Activated naive CD8-positive, alpha-beta T cell treated with anti-CD3 and anti-CD28 coated beads for 36 hours (primary cell): ENCODE measurements around the gene KAT7. TPM values are rescaled to one million over a fixed set of nuclear protein-coding genes. Genes with fewer than 3 reads are reported as not detected.

Source experiments
- DNase-seq: peaks from one replicate; pipeline ENCODE4 v3.0.0; 2021
- H3K27ac Mint-ChIP-seq: one replicate; pipeline ENCODE4 v1.8.0; 2022; ENCODE audit warnings: mild to moderate bottlenecking, moderate library complexity, mixed read lengths
- H3K27me3 Mint-ChIP-seq: one replicate; pipeline ENCODE4 v1.8.0; 2022; ENCODE audit warnings: mild to moderate bottlenecking, mixed read lengths
- H3K36me3 Mint-ChIP-seq: one replicate; pipeline ENCODE4 v1.8.0; 2021; ENCODE audit warnings: mild to moderate bottlenecking, mixed read lengths
- H3K4me1 Mint-ChIP-seq: one replicate; pipeline ENCODE4 v1.8.0; 2021; ENCODE audit warnings: mixed read lengths
- H3K4me3 Mint-ChIP-seq: one replicate; pipeline ENCODE4 v1.8.0; 2022; ENCODE audit warnings: mild to moderate bottlenecking, moderate library complexity, mixed read lengths
- H3K9me3 Mint-ChIP-seq: one replicate; pipeline ENCODE4 v1.8.0; 2022; ENCODE audit warnings: mixed read lengths
- total RNA-seq, 2 experiments: library from RNA; stranded (reverse); gene quantifications; one replicate each; pipeline ENCODE4 v1.2.3, GENCODE V29; 2021

The KAT7 gene
- 10 to 100 TPM; 65.9 to 67.2 TPM for total RNA-seq

GRCh38 chr17:49788478-49789242 is at the start of gene KAT7:
KAT7 (plus strand) TSS chr17:49788681; CDS start chr17:49788835, 154 bp downstream.
- peaks cover 38% of the 10 kb centered on the region for H3K36me3 Mint-ChIP-seq
- peak within 1 kb of the TSS; percentile 98 for H3K27ac Mint-ChIP-seq
- H3K4me1 Mint-ChIP-seq, result peaks cover 50% of the 10 kb centered on the region
- H3K27me3 Mint-ChIP-seq, result no peaks in the 10 kb centered on the region
- H3K4me3 Mint-ChIP-seq, result peak within 1 kb of the TSS; percentile 94
- peak; percentile 99 for DNase-seq
- no peaks in the 10 kb centered on the region for H3K9me3 Mint-ChIP-seq

DNA sequence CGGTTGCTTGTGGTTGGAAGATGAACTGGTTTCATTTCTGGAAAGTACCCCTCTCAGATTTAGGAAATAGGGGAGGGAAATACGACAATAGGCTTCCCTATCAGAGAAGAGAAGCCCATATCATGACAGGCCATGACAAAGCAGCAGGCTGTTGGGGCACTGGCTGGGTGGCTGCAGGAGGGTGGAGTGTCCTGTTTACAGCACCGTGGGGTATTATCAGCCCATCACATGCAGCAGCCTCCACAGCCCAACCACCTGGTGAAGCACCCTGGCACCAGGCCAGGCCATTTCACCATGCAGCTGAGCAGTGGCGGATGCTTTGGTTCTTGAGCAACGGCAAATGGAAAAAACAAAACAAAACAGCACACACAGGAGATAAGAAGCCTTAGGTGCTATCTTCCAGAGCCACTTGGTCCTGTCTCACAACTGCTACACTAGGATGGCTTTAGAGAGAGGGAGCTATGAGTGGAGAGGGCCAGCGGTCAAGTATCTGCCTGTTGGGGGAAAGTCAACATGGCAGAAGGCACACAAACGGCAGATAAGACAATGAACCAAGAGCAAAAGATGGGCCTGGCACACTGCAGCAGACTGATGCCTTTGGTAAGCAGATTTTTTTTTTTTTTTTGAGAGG is 48.7 kb upstream of the KAT7 start:
- peak; percentile 85 for DNase-seq
- H3K4me1 Mint-ChIP-seq, result peaks cover 70% of the 10 kb centered on the region
- no peaks in the 10 kb centered on the region for H3K9me3 Mint-ChIP-seq
- no peaks in the 10 kb centered on the region for H3K27me3 Mint-ChIP-seq
- H3K36me3 Mint-ChIP-seq, result peaks cover 13% of the 10 kb centered on the region
- peak overlapping the region; percentile 95 for H3K27ac Mint-ChIP-seq
- peak overlapping the region; percentile 72 for H3K4me3 Mint-ChIP-seq

GRCh38 chr17:49741009-49741691 is 47.3 kb upstream of the KAT7 start:
- peak overlapping the region; percentile 72 for H3K4me3 Mint-ChIP-seq
- H3K27ac Mint-ChIP-seq, result peak overlapping the region; percentile 95
- no peaks in the 10 kb centered on the region for H3K27me3 Mint-ChIP-seq
- H3K9me3 Mint-ChIP-seq, result no peaks in the 10 kb centered on the region
- peaks cover 23% of the 10 kb centered on the region for H3K36me3 Mint-ChIP-seq
- peaks cover 82% of the 10 kb centered on the region for H3K4me1 Mint-ChIP-seq
- no peak for DNase-seq

GRCh38 chr17:49741692-49742076 is 46.8 kb upstream of the KAT7 start:
- peaks cover 19% of the 10 kb centered on the region for H3K36me3 Mint-ChIP-seq
- no peaks in the 10 kb centered on the region for H3K27me3 Mint-ChIP-seq
- H3K9me3 Mint-ChIP-seq, result no peaks in the 10 kb centered on the region
- peaks cover 84% of the 10 kb centered on the region for H3K4me1 Mint-ChIP-seq
- H3K4me3 Mint-ChIP-seq, result peak overlapping the region; percentile 67
- peak overlapping the region; percentile 95 for H3K27ac Mint-ChIP-seq
- no peak for DNase-seq

DNA sequence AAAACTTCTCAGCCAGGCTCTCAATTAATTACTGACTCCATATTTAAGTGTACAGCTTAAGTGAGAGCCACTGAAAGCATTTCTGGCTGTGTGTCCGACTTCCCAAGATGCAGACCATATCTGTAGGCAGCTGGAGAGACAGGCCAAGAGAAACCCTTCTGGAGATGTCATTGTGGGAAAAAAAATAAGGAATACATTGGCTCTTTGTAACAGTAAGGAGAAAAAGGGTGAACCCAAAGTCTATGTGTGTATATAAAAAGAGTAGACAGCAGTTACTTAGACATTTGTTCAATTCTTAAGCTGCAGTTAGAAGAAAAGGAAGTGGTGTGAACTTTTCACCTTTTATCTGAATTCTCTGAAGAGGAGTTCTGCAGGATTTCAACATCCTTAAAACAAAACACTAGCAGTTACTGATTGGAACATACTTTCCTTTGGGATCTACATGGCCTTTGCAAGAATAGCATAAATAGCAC is 46.3 kb upstream of the KAT7 start:
- DNase-seq, result no peak
- H3K4me1 Mint-ChIP-seq, result peaks cover 84% of the 10 kb centered on the region
- peak overlapping the region; percentile 95 for H3K27ac Mint-ChIP-seq
- no peaks in the 10 kb centered on the region for H3K27me3 Mint-ChIP-seq
- peaks cover 17% of the 10 kb centered on the region for H3K36me3 Mint-ChIP-seq
- no peaks in the 10 kb centered on the region for H3K9me3 Mint-ChIP-seq
- H3K4me3 Mint-ChIP-seq, result peak overlapping the region; percentile 67

DNA sequence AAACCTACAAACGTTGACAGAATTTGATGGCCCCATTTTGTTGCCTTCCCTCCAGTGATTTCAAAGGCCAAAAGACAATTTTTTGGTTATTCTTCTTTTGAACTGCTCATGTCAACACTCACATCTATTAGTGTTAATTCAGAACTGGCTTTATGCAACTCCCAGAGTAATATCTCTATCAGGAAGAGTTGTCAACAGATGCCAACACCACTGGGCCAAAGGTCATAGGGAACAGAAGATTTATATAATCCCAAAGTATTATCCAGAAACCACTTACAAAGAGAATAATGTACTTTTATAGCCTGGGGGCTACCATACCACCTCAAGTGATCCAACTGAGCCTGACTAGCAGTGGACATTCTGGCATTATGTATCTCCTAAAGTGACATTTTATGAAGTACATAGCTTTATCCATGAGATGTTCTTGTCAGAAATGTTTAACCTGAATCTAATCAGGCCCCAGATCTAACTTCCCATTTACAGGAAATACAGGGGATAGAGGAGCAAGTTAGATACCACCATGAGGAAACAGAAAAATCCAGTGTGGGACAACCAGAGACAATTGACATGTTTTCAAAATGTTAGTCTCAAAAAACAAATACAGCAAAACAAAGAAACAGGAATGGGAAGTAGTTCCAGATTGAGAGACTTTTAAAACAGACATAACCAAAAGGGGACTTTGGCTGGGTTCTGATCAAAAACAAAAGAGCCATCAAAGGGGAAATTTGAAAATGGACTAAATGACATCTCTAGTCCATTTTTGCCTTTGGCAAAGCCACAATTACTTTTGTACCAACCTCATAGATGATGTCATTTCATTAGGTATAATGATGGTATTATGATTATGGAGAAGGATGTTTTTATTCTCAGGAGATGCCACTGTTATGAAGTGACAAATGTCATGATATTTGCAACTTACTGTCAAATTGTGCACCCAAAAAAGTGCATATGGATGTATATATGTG is 43.0 kb upstream of the KAT7 start:
- Mint-ChIP-seq H3K27ac (peak overlapping the region; percentile 97), H3K4me3 (peak overlapping the region; percentile 61), H3K36me3 (peaks cover 28% of the 10 kb centered on the region), H3K27me3 (no peaks in the 10 kb centered on the region), H3K9me3 (no peaks in the 10 kb centered on the region), H3K4me1 (peaks cover 84% of the 10 kb centered on the region)
- no peak for DNase-seq

GRCh38 chr17:49746791-49747490 is 41.5 kb upstream of the KAT7 start:
- Mint-ChIP-seq H3K9me3 (no peaks in the 10 kb centered on the region), H3K27ac (peak overlapping the region; percentile 97), H3K4me1 (peaks cover 69% of the 10 kb centered on the region), H3K36me3 (peaks cover 29% of the 10 kb centered on the region), H3K4me3 (peak overlapping the region; percentile 61), H3K27me3 (no peaks in the 10 kb centered on the region)
- no peak for DNase-seq

- Mint-ChIP-seq H3K27ac (peak overlapping the region; percentile 97), H3K36me3 (peaks cover 29% of the 10 kb centered on the region), H3K4me3 (no peak overlapping the region), H3K27me3 (no peaks in the 10 kb centered on the region), H3K4me1 (peaks cover 68% of the 10 kb centered on the region), H3K9me3 (no peaks in the 10 kb centered on the region)
- no peak for DNase-seq
These were observed 40.8 kb upstream of the KAT7 start for GRCh38 chr17:49747632-49748031.

- peaks cover 68% of the 10 kb centered on the region for H3K4me1 Mint-ChIP-seq
- H3K4me3 Mint-ChIP-seq, result peak overlapping the region; percentile 55
- peaks cover 27% of the 10 kb centered on the region for H3K36me3 Mint-ChIP-seq
- H3K27me3 Mint-ChIP-seq, result no peaks in the 10 kb centered on the region
- no peak for DNase-seq
- H3K27ac Mint-ChIP-seq, result peak overlapping the region; percentile 97
- H3K9me3 Mint-ChIP-seq, result no peaks in the 10 kb centered on the region
These were observed 40.3 kb upstream of the KAT7 start for GRCh38 chr17:49748223-49748622.

GRCh38 chr17:49748791-49749190 is 39.7 kb upstream of the KAT7 start:
- H3K9me3 Mint-ChIP-seq, result no peaks in the 10 kb centered on the region
- peak overlapping the region; percentile 55 for H3K4me3 Mint-ChIP-seq
- DNase-seq, result peak; percentile 66
- H3K4me1 Mint-ChIP-seq, result peaks cover 74% of the 10 kb centered on the region
- peak overlapping the region; percentile 97 for H3K27ac Mint-ChIP-seq
- H3K27me3 Mint-ChIP-seq, result no peaks in the 10 kb centered on the region
- H3K36me3 Mint-ChIP-seq, result peaks cover 27% of the 10 kb centered on the region

DNA sequence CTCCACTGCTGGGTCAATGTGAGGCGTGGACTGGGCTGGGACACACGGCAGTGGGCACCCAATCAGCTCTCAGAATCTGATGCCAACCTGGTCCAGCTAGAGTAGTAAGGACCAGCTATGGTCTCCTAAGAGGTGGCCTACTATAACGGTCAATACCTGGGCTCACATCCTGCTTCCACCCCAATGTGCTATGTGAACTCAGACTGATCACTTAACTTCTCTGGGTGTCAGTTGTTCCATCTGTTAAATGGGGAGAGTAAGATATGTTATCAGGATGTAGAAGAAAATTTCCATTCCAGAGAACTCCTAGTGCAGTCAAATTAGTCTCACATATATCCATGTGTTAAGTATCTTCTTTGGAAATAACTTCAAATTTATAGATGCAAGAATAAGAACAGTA is 38.8 kb upstream of the KAT7 start:
- Mint-ChIP-seq H3K9me3 (no peaks in the 10 kb centered on the region), H3K36me3 (peaks cover 27% of the 10 kb centered on the region), H3K4me3 (no peak overlapping the region), H3K27ac (peak overlapping the region; percentile 97), H3K27me3 (no peaks in the 10 kb centered on the region), H3K4me1 (peaks cover 77% of the 10 kb centered on the region)
- no peak for DNase-seq

DNA sequence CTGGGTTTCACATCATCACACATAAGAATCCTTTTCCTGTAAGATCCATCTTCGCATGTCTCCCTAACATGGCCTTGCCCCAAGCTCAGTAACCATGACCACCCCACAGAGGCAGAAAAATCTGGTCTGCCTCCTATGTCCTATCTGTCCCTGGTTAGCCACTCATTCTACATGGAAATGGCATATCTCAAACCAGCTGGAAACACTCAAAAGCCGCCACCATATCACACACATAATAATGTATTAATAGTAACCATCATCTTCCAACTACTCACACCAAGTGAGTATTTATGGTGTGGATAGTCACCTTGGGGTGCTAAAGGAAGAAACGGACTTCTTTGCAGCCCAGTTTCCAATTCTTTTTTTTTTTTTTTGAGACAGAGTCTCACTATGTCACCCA is 36.0 kb upstream of the KAT7 start:
- Mint-ChIP-seq H3K4me1 (peaks cover 75% of the 10 kb centered on the region), H3K36me3 (peaks cover 26% of the 10 kb centered on the region)
- DNase-seq, result no peak

GRCh38 chr17:49753959-49754391 is 34.5 kb upstream of the KAT7 start:
- peaks cover 71% of the 10 kb centered on the region for H3K4me1 Mint-ChIP-seq
- H3K36me3 Mint-ChIP-seq, result peaks cover 25% of the 10 kb centered on the region
- H3K27ac Mint-ChIP-seq, result no peak overlapping the region
- no peak overlapping the region for H3K4me3 Mint-ChIP-seq
- H3K27me3 Mint-ChIP-seq, result no peaks in the 10 kb centered on the region
- DNase-seq, result no peak
- no peaks in the 10 kb centered on the region for H3K9me3 Mint-ChIP-seq

More for the DNA sequence above, 36.0 kb upstream of the KAT7 start:
- no peak overlapping the region for H3K4me3 Mint-ChIP-seq
- no peaks in the 10 kb centered on the region for H3K9me3 Mint-ChIP-seq
- H3K27ac Mint-ChIP-seq, result peak overlapping the region; percentile 75
- no peaks in the 10 kb centered on the region for H3K27me3 Mint-ChIP-seq
